Measurements from ENCODE around the gene GLRB.

- TF ChIP-seq CTCF (IDR thresholded peaks at IDR 0.05) (no peak), ZFX (IDR thresholded peaks at IDR 0.05; ENCODE audit: borderline replicate concordance) (no peak)
Measured at GRCh38 chr4:157040405-157040804, 35.5 kb upstream of the GLRB start.

All from 22Rv1 (cell line).